WTC11 (cell line): ENCODE results near the gene CDH2. TPM values are rescaled to one million over a fixed set of nuclear protein-coding genes. Genes with fewer than 3 reads are reported as not detected.

Source experiments
- ATAC-seq: fragments of 200-7000 bp; cut with Tn5 transposase; 2 replicates; pipeline ENCODE4 v1.10.0; 2021; ENCODE audit warnings: mild to moderate bottlenecking, moderate library complexity
- CTCF ChIA-PET: fragments of 300-600 bp; sonication (Branson Sonifier 250); formaldehyde crosslinking; loops from one replicate; lab custom pipeline; 2021; ENCODE audit warnings: antibody characterized with exemption; lab: Charles Lee
- POLR2A ChIA-PET: fragments of 350-600 bp; sonication (Branson Sonifier 250); formaldehyde crosslinking; loops from one replicate; lab custom pipeline; 2021; ENCODE audit warnings: antibody characterized with exemption; lab: Charles Lee
- DNase-seq: peaks from one replicate; pipeline ENCODE4 v3.0.0; 2021; ENCODE audit warnings: low spot score
- H3K27ac Mint-ChIP-seq: 2 replicates; pipeline ENCODE4 v1.8.0; 2021; ENCODE audit warnings: mixed read lengths
- H3K27me3 Mint-ChIP-seq: 2 replicates; pipeline ENCODE4 v1.8.0; 2021; ENCODE audit warnings: low read depth, mild to moderate bottlenecking, moderate library complexity, mixed read lengths
- H3K36me3 Mint-ChIP-seq: 2 replicates; pipeline ENCODE4 v1.8.0; 2021; ENCODE audit warnings: mixed read lengths
- H3K4me1 Mint-ChIP-seq: 2 replicates; pipeline ENCODE4 v1.8.0; 2022; ENCODE audit warnings: mixed read lengths
- H3K4me3 Mint-ChIP-seq: 2 replicates; pipeline ENCODE4 v1.8.0; 2021; ENCODE audit warnings: mild to moderate bottlenecking, moderate library complexity, mixed read lengths
- H3K9me3 Mint-ChIP-seq: 2 replicates; pipeline ENCODE4 v1.8.0; 2021; ENCODE audit warnings: mixed read lengths
- FOXK1 ChIP-seq: sonication (generic); formaldehyde crosslinking; IDR thresholded peaks from 2 replicates; pipeline ENCODE4 v1.8.0; 2022; ENCODE audit warnings: mild to moderate bottlenecking, moderate library complexity, missing genetic modification reagents
- FOXP1 ChIP-seq: sonication (generic); formaldehyde crosslinking; IDR thresholded peaks from 2 replicates; pipeline ENCODE4 v1.8.0; 2022; ENCODE audit warnings: missing genetic modification reagents, mild to moderate bottlenecking, moderate library complexity, borderline replicate concordance
- MAX ChIP-seq: sonication (generic); formaldehyde crosslinking; IDR thresholded peaks from 2 replicates; pipeline ENCODE4 v1.8.0; 2022; ENCODE audit warnings: mild to moderate bottlenecking, missing genetic modification reagents
- NFE2L1 ChIP-seq: sonication (generic); formaldehyde crosslinking; IDR thresholded peaks from 2 replicates; pipeline ENCODE4 v1.8.1; 2023; ENCODE audit warnings: missing genetic modification reagents
- NR1H2 ChIP-seq: sonication (generic); formaldehyde crosslinking; IDR thresholded peaks from 2 replicates; pipeline ENCODE4 v1.9.0; 2021; ENCODE audit warnings: mild to moderate bottlenecking, moderate library complexity, missing genetic modification reagents
- RELA ChIP-seq: sonication (generic); formaldehyde crosslinking; IDR thresholded peaks from 2 replicates; pipeline ENCODE4 v1.8.1; 2022; ENCODE audit warnings: missing genetic modification reagents, mild to moderate bottlenecking, borderline replicate concordance
- SOX15 ChIP-seq: fragments of 250-450 bp; sonication (Bioruptor Pico); IDR thresholded peaks from 2 replicates; pipeline ENCODE4 v1.9.0; 2021; ENCODE audit warnings: mild to moderate bottlenecking
- ZNF138 ChIP-seq: sonication (generic); formaldehyde crosslinking; conservative IDR thresholded peaks from 2 replicates; pipeline ENCODE4 v1.8.1; 2022; ENCODE audit warnings: mild to moderate bottlenecking, moderate library complexity, missing genetic modification reagents
- ZNF219 ChIP-seq: sonication (generic); formaldehyde crosslinking; IDR thresholded peaks from 2 replicates; pipeline ENCODE4 v1.8.0; 2023; ENCODE audit warnings: missing genetic modification reagents, mild to moderate bottlenecking, borderline replicate concordance
- ZNF232 ChIP-seq: sonication (generic); formaldehyde crosslinking; IDR thresholded peaks from 2 replicates; pipeline ENCODE4 v1.8.0; 2022; ENCODE audit warnings: mild to moderate bottlenecking, missing genetic modification reagents
- total RNA-seq: library from RNA; stranded (reverse); gene quantifications from 3 replicates; pipeline ENCODE4 v1.2.3, GENCODE V29; 2021
- TF ChIP-seq, protein P1 (sequence below): sonication (generic); formaldehyde crosslinking; IDR thresholded peaks from 2 replicates; pipeline ENCODE4 v1.8.1; 2022; ENCODE audit warnings: missing genetic modification reagents, borderline replicate concordance
- TF ChIP-seq, protein P2 (sequence below): sonication (generic); formaldehyde crosslinking; IDR thresholded peaks from 2 replicates; pipeline ENCODE4 v1.8.1; 2023; ENCODE audit warnings: mild to moderate bottlenecking, missing genetic modification reagents, borderline replicate concordance
- TF ChIP-seq, protein P3 (sequence below): sonication (generic); formaldehyde crosslinking; conservative IDR thresholded peaks from 2 replicates; pipeline ENCODE4 v1.8.1; 2022; ENCODE audit warnings: mild to moderate bottlenecking, missing genetic modification reagents
- TF ChIP-seq, protein P4 (sequence below): fragments of 250-450 bp; sonication (Bioruptor Pico); conservative IDR thresholded peaks from 2 replicates; pipeline ENCODE4 v1.9.0; 2021; ENCODE audit warnings: mild to moderate bottlenecking
- TF ChIP-seq, protein P5 (sequence below): sonication (generic); formaldehyde crosslinking; IDR thresholded peaks from 2 replicates; pipeline ENCODE4 v1.8.1; 2023; ENCODE audit warnings: mild to moderate bottlenecking, missing genetic modification reagents, moderate library complexity

CDH2 gene
- total RNA-seq, 1 experiment from 2014 or later = 17.3 TPM

DNA sequence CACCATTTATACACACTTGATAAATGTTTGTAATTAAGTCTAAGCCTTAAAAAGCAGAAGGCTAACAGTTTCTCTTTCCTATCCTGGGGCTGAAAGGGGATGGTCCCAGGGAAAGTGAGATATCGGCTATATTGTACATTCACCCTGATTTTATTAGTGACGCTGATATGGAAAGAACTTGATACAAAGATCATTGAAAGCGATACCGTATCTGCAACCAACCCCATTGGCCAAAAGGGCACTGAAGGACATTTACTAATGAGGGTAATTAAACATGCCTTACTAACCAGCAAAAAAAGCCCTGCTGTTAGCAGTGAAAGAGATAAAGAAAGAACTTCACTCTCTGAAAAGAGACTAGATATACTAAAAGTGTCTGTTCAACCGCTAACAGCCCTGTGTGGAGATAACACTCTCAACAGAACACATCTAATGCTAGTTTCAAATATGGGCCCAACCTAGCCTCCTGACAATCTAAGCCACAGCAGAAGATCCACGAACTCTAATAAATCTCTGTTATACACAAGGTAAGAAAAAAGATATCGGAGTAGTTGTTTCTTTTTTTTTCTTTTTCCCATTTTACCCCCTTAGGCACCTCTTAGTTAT, 200.0 kb downstream of the CDH2 start:
- TF ChIP-seq FOXK1 (no peak), FOXP1 (CRISPR knock-in tag) (no peak), ZNF219 (CRISPR knock-in tag) (no peak), MAX (no peak), NFE2L1 (CRISPR knock-in tag) (no peak), SOX15 (CRISPR knock-in tag) (no peak), RELA (CRISPR knock-in tag) (no peak), ZNF138 (no peak), ZNF232 (CRISPR knock-in tag) (no peak), NR1H2 (CRISPR knock-in tag) (no peak)
- TF ChIP-seq, protein P1, sequence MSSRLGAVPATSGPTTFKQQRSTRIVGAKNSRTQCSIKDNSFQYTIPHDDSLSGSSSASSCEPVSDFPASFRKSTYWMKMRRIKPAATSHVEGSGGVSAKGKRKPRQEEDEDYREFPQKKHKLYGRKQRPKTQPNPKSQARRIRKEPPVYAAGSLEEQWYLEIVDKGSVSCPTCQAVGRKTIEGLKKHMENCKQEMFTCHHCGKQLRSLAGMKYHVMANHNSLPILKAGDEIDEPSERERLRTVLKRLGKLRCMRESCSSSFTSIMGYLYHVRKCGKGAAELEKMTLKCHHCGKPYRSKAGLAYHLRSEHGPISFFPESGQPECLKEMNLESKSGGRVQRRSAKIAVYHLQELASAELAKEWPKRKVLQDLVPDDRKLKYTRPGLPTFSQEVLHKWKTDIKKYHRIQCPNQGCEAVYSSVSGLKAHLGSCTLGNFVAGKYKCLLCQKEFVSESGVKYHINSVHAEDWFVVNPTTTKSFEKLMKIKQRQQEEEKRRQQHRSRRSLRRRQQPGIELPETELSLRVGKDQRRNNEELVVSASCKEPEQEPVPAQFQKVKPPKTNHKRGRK (CRISPR knock-in tag) = no peak
- TF ChIP-seq, protein P2, sequence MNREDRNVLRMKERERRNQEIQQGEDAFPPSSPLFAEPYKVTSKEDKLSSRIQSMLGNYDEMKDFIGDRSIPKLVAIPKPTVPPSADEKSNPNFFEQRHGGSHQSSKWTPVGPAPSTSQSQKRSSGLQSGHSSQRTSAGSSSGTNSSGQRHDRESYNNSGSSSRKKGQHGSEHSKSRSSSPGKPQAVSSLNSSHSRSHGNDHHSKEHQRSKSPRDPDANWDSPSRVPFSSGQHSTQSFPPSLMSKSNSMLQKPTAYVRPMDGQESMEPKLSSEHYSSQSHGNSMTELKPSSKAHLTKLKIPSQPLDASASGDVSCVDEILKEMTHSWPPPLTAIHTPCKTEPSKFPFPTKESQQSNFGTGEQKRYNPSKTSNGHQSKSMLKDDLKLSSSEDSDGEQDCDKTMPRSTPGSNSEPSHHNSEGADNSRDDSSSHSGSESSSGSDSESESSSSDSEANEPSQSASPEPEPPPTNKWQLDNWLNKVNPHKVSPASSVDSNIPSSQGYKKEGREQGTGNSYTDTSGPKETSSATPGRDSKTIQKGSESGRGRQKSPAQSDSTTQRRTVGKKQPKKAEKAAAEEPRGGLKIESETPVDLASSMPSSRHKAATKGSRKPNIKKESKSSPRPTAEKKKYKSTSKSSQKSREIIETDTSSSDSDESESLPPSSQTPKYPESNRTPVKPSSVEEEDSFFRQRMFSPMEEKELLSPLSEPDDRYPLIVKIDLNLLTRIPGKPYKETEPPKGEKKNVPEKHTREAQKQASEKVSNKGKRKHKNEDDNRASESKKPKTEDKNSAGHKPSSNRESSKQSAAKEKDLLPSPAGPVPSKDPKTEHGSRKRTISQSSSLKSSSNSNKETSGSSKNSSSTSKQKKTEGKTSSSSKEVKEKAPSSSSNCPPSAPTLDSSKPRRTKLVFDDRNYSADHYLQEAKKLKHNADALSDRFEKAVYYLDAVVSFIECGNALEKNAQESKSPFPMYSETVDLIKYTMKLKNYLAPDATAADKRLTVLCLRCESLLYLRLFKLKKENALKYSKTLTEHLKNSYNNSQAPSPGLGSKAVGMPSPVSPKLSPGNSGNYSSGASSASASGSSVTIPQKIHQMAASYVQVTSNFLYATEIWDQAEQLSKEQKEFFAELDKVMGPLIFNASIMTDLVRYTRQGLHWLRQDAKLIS = no peak
- TF ChIP-seq, protein P3, sequence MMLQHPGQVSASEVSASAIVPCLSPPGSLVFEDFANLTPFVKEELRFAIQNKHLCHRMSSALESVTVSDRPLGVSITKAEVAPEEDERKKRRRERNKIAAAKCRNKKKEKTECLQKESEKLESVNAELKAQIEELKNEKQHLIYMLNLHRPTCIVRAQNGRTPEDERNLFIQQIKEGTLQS (CRISPR knock-in tag) = no peak
- TF ChIP-seq, protein P4, sequence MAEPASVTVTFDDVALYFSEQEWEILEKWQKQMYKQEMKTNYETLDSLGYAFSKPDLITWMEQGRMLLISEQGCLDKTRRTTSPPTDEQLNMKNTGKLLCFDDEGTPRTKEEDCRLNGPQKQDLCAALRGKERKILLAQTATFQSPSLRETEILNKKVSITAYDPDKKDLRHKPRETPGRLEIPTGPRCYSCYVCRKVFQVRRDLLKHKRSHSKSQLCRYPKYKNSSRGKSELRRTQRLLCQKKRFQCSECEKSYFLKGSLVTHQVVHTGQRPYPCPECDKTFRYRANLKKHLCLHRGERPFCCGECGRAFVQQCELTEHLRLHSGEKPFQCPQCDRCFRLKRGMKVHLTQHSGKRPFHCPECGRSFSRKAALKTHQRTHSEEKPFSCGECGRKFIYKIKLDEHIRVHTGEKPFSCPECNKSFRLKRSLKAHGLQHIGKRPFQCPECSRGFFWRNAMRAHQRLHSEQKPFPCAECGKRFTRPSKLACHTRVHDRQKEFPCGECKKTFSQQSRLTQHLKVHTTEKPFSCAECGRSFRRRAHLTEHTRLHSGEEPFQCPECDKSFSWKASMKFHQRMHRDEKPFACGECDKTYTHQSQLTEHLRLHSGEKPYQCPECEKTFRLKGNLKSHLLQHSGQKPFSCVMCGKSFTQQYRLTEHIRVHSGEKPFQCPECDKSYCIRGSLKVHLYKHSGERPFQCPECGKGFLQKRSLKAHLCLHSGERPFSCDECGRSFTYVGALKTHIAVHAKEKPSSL = no peak
- DNase-seq (no peak), ATAC-seq (no peak)
- Mint-ChIP-seq H3K4me1 (no peaks in the 10 kb centered on the region), H3K9me3 (peaks cover 4% of the 10 kb centered on the region; the same call in 1 of the 2 replicates), H3K4me3 (no peak overlapping the region), H3K27me3 (no peaks in the 10 kb centered on the region), H3K27ac (no peak overlapping the region), H3K36me3 (no peaks in the 10 kb centered on the region)
- ChIA-PET CTCF (no interaction called here), POLR2A (no interaction called here)

- ChIA-PET CTCF (no interaction called here), POLR2A (no interaction called here)
- Mint-ChIP-seq H3K27ac (no peak overlapping the region), H3K27me3 (no peaks in the 10 kb centered on the region), H3K36me3 (no peaks in the 10 kb centered on the region), H3K9me3 (no peaks in the 10 kb centered on the region; the same call in 1 of the 2 replicates), H3K4me1 (peaks cover 2% of the 10 kb centered on the region), H3K4me3 (no peak overlapping the region)
- DNase-seq = no peak
- ATAC-seq = no peak
- TF ChIP-seq, protein P5, sequence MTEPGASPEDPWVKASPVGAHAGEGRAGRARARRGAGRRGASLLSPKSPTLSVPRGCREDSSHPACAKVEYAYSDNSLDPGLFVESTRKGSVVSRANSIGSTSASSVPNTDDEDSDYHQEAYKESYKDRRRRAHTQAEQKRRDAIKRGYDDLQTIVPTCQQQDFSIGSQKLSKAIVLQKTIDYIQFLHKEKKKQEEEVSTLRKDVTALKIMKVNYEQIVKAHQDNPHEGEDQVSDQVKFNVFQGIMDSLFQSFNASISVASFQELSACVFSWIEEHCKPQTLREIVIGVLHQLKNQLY (CRISPR knock-in tag) = no peak
Measured at GRCh38 chr18:27970321-27970720, 206.6 kb downstream of the CDH2 start.
